ENCODE data around the gene SPDYE1. TPM values are rescaled to one million over a fixed set of nuclear protein-coding genes. Genes with fewer than 3 reads are reported as not detected.
"Not testable (repeated sequence)": the region's sequence is repeated elsewhere in the genome, so short reads cannot be mapped to it uniquely, and the experiment has no call there.

Gene SPDYE1
- total and polyA plus RNA-seq, 4 experiments from 2014 or later: 0.17 to 0.49 TPM; not detected in 2

DNA sequence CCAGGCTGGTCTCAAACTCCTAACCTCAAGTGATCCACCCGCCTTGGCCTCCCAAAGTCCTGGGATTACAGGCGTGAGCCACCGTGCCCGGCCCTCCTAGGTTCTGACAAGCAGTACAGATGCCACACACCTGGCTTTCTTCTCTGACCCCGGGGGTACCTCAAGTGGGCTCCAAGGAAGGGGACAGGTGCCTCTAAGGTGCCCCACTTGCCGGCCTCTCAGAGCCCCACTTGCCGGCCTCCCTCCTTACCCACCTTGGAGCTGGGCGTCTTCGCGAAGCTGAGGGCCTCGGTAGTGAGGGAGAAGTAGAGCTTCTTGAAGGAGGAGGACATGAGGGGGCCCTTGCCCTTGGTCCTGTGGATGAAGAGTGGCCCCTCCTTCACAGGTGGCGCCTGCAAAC is 40.9 kb downstream of the SPDYE1 start:
- CTCF ChIA-PET (ENCODE audit: partially characterized antibody); H3K4me3 Mint-ChIP-seq; H3K27ac ChIP-seq (ENCODE audit: low read depth, low read length); H3K4me3 ChIP-seq (ENCODE audit: low read length in 2 of 2); DNase-seq; H3K27me3 Mint-ChIP-seq; H3K36me3 ChIP-seq (ENCODE audit: insufficient read depth, low read length); H3K4me1 ChIP-seq (ENCODE audit: insufficient read depth, low read length); intact Hi-C loops (cut with micrococcal nuclease); H3K36me3 Mint-ChIP-seq; H3K9me3 ChIP-seq (ENCODE audit: control insufficient read depth in 1 of 2, low read length in 2 of 2); H3K27me3 ChIP-seq (ENCODE audit: insufficient read depth, low read length); H3K9me3 Mint-ChIP-seq: not testable (repeated sequence)
- Mint-ChIP-seq H3K27ac (peak overlapping the region in 1 of 7 donors; percentile 42), H3K4me1 (peaks cover 5 to 18% (median 9%) of the 10 kb centered on the region in 4 donors)
- POLR2A ChIA-PET (ENCODE audit: partially characterized antibody): interaction anchor here (0.9 kb wide), 1 partner anchor 28 kb away, joined by 3 read pairs; no protein-coding TSS in a partner anchor

DNA sequence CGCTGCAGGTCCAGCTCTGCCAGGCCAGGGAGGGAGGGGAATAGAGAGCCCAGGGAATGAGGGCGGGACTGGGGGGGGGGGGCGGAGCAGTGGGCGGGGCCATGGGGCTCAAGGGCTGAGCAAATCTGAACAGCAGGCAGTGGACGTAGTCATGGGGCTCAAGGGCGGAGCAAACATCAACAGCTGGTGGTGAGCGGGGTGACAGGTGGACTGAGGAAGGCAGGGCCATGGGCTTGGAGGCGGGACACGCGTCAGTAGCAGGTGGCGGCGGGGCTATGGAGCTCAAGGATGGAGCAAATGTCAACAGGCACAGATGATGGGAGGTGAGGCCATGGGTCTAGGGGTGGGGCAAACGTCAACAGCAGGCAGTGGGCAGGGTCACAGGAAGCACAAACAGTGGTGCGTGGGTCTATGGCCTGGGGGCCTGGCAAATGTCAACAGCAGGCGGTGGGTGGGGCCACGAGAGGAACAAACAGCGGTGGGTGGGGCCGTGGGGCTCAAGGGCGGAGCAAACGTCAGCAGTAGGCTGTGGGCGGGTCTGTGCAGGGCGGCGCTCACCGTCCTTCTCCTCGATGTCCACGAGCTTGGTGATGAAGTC is 41.4 kb downstream of the SPDYE1 start:
- not testable (repeated sequence) for H3K9me3 Mint-ChIP-seq

DNA sequence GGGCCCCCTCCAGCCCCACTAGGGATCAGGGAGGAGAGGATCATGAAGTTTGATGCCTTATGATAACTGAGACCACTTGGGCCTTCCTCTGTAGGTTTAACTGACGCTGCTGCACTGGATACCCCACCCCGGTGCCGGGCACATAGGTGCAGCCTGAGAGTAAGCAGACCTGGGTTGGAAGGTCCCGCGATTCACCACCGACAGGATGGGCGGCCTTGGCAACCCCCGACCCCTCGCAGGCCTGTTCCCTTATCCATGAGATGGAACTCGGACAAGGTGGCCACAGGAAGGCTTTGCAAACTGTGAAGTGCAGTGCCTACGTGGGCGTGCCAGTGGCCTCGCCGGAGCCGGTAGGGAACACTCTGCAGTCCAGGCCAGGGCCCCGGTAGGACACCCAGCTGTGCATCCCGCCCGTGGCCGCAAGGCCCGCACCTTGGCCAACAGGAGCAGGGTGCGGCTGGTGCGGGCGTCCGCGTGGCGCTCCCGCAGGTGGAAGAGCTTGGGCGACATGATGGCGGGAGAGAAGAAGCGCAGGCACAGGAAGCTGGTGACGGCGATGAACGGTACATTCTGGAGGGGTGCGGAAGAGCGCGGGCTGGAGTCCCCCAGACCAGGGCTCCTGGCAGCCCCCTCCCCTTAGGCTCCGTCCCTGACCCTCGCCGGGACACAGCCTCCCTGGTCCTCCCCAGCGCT is 42.2 kb downstream of the SPDYE1 start:
- H3K4me3 ChIP-seq (ENCODE audit: low read length in 2 of 2); H3K9me3 Mint-ChIP-seq; intact Hi-C loops (cut with micrococcal nuclease); H3K36me3 Mint-ChIP-seq; CTCF ChIA-PET (ENCODE audit: partially characterized antibody); H3K27me3 ChIP-seq (ENCODE audit: insufficient read depth, low read length); H3K36me3 ChIP-seq (ENCODE audit: insufficient read depth, low read length); H3K27me3 Mint-ChIP-seq; POLR2A ChIA-PET (ENCODE audit: partially characterized antibody); H3K9me3 ChIP-seq (ENCODE audit: control insufficient read depth in 1 of 2, low read length in 2 of 2): not testable (repeated sequence)
- DNase-seq: peak in 1 of 5 donors; percentile 13
- Mint-ChIP-seq H3K27ac (peak overlapping the region in 5 of 7 donors; percentile 47 to 87 (median 77)), H3K4me3 (peak overlapping the region; percentile 45 to 87 (median 67)), H3K4me1 (peaks cover 9 to 30% (median 16%) of the 10 kb centered on the region in 4 donors)
- Histone ChIP-seq H3K4me1 (ENCODE audit: insufficient read depth, low read length) (peaks cover 15% of the 10 kb centered on the region), H3K27ac (ENCODE audit: low read depth, low read length) (peak overlapping the region; percentile 21)

More for the DNA sequence above, 41.4 kb downstream of the SPDYE1 start:
- POLR2A ChIA-PET (ENCODE audit: partially characterized antibody): interaction anchor here (0.9 kb wide), 1 partner anchor 27 kb away, joined by 3 read pairs; no protein-coding TSS in a partner anchor
- H3K9me3 ChIP-seq (ENCODE audit: control insufficient read depth in 1 of 2, low read length in 2 of 2); H3K36me3 Mint-ChIP-seq; H3K27me3 Mint-ChIP-seq; H3K36me3 ChIP-seq (ENCODE audit: insufficient read depth, low read length); H3K27me3 ChIP-seq (ENCODE audit: insufficient read depth, low read length); H3K27ac ChIP-seq (ENCODE audit: low read depth, low read length); CTCF ChIA-PET (ENCODE audit: partially characterized antibody); H3K4me3 ChIP-seq (ENCODE audit: low read length in 2 of 2); intact Hi-C loops (cut with micrococcal nuclease): not testable (repeated sequence)
- peak overlapping the region; percentile 91 to 98 (median 96) for H3K27ac Mint-ChIP-seq
- peaks cover 14% of the 10 kb centered on the region for H3K4me1 ChIP-seq (ENCODE audit: insufficient read depth, low read length)
- peak overlapping the region; percentile 66 to 86 (median 79) for H3K4me3 Mint-ChIP-seq
- peak; percentile 80 to 94 (median 86) for DNase-seq
- H3K4me1 Mint-ChIP-seq: peaks cover 8 to 23% (median 14%) of the 10 kb centered on the region in 4 donors

DNA sequence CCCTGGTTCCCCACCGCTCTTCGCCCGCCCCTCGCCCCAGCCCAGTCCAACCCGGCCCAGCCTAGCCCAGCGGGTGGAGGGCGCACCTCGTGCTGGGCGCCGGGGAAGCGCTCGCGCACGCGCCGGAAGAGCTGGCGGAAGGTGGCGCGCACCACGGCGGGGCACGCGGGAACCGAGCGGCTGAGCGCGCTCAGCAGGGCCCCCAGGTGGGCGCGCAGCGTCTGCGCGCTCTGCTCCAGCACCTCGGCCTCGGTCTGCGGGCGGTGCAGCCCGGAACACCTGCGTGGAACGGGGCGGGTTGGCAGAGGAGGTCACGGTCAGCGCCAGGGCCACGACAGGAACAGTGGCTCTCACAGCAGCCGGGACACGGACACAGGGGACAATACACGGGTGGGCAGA is 42.8 kb downstream of the SPDYE1 start:
- intact Hi-C loops (cut with micrococcal nuclease); POLR2A ChIA-PET (ENCODE audit: partially characterized antibody); H3K27me3 ChIP-seq (ENCODE audit: insufficient read depth, low read length); CTCF ChIA-PET (ENCODE audit: partially characterized antibody); H3K9me3 Mint-ChIP-seq; H3K27me3 Mint-ChIP-seq; H3K9me3 ChIP-seq (ENCODE audit: control insufficient read depth in 1 of 2, low read length in 2 of 2); H3K36me3 ChIP-seq (ENCODE audit: insufficient read depth, low read length): not testable (repeated sequence)
- H3K4me3 ChIP-seq (ENCODE audit: low read length in 2 of 2): peak overlapping the region in 1 of 2 donors; percentile 28
- H3K27ac ChIP-seq (ENCODE audit: low read depth, low read length): peak overlapping the region; percentile 54
- H3K36me3 Mint-ChIP-seq: peaks cover 0 to 11% of the 10 kb centered on the region in 2 donors
- DNase-seq: peak; percentile 70 to 79 (median 78)
- H3K4me1 Mint-ChIP-seq: peaks cover 11 to 35% (median 20%) of the 10 kb centered on the region in 4 donors
- peak overlapping the region; percentile 71 to 88 (median 76) for H3K4me3 Mint-ChIP-seq
- H3K4me1 ChIP-seq (ENCODE audit: insufficient read depth, low read length): peaks cover 20% of the 10 kb centered on the region
- H3K27ac Mint-ChIP-seq: peak overlapping the region; percentile 44 to 87 (median 77)

DNA sequence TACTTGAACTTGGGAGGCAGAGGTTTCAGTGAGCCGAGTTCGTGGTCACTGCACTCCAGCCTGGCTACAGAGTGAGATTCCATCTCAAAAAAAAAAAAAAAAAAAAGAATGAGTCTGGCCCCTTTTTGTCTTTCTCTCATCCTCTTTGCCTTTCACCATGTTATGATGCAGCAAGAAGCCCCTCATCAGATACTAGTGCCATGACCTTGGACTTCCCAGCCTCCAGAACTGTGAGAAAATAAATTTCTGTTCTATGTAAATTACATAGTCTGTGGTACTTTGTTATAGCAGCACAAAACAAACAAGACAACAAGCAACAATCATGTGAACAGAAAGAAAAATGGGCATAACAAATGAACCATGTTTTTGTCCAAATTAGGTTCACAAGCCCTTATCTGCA is 44.5 kb downstream of the SPDYE1 start:
- intact Hi-C loops (cut with micrococcal nuclease): no loop called here
- no peak overlapping the region for H3K27ac ChIP-seq (ENCODE audit: low read depth, low read length)
- POLR2A ChIA-PET (ENCODE audit: partially characterized antibody): no interaction called here
- Mint-ChIP-seq H3K4me3 (peak overlapping the region in 6 of 8 donors; percentile 46 to 75 (median 68)), H3K36me3 (peaks cover 9 to 25% of the 10 kb centered on the region in 2 donors), H3K27ac (peak overlapping the region in 4 of 7 donors; percentile 28 to 79 (median 68)), H3K27me3 (no peaks in the 10 kb centered on the region), H3K4me1 (peaks cover 29 to 52% (median 38%) of the 10 kb centered on the region in 4 donors), H3K9me3 (no peaks in the 10 kb centered on the region)
- H3K9me3 ChIP-seq (ENCODE audit: control insufficient read depth in 1 of 2, low read length in 2 of 2): no peaks in the 10 kb centered on the region
- no peak overlapping the region for H3K4me3 ChIP-seq (ENCODE audit: low read length in 2 of 2)
- no peaks in the 10 kb centered on the region for H3K27me3 ChIP-seq (ENCODE audit: insufficient read depth, low read length)
- H3K36me3 ChIP-seq (ENCODE audit: insufficient read depth, low read length): no peaks in the 10 kb centered on the region
- CTCF ChIA-PET (ENCODE audit: partially characterized antibody): no interaction called here
- peaks cover 37% of the 10 kb centered on the region for H3K4me1 ChIP-seq (ENCODE audit: insufficient read depth, low read length)
- no peak for DNase-seq

DNA sequence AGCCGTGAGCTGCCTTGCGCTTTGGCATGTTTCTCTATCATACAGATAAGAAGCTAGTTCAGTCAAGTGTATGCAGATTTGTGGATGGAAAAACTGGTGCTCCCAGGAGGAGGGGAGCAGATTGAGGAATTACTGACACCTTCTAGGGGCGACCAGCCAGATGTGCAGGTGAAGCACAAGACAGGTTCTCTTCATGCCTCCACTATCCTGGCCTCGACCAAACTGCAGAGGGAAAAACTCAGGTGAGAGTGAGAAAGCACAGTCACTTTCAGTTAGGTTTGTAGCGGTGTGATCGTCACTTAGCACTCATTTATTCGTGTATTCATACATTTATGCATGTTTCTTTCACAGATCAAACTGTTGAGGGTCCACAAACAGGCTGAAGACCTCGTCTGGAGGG is 46.2 kb downstream of the SPDYE1 start:
- H3K4me3 ChIP-seq (ENCODE audit: low read length in 2 of 2): peak overlapping the region; percentile 70 to 89
- H3K27ac ChIP-seq (ENCODE audit: low read depth, low read length): peak overlapping the region; percentile 96
- Mint-ChIP-seq H3K4me1 (peaks cover 35 to 66% (median 49%) of the 10 kb centered on the region in 4 donors), H3K9me3 (no peaks in the 10 kb centered on the region), H3K27ac (peak overlapping the region; percentile 94 to 98 (median 96)), H3K4me3 (peak overlapping the region; percentile 89 to 96 (median 93)), H3K36me3 (peaks cover 12 to 33% of the 10 kb centered on the region in 2 donors), H3K27me3 (no peaks in the 10 kb centered on the region)
- no peaks in the 10 kb centered on the region for H3K36me3 ChIP-seq (ENCODE audit: insufficient read depth, low read length)
- intact Hi-C loops (cut with micrococcal nuclease): loop anchor here (1.0 kb wide), 2 partner anchors 25 to 38 kb away; partner anchors contain the start of gene POLM
- no peak for DNase-seq
- H3K9me3 ChIP-seq (ENCODE audit: control insufficient read depth in 1 of 2, low read length in 2 of 2): no peaks in the 10 kb centered on the region
- H3K4me1 ChIP-seq (ENCODE audit: insufficient read depth, low read length): peaks cover 51% of the 10 kb centered on the region
- H3K27me3 ChIP-seq (ENCODE audit: insufficient read depth, low read length): no peaks in the 10 kb centered on the region
- POLR2A ChIA-PET (ENCODE audit: partially characterized antibody): interaction anchor here (0.9 to 11.9 kb wide), 13 partner anchors 9 to 842 kb away, joined by 3 to 119 read pairs (median 5); partner anchors contain the start of genes DDX56, NUDCD3, PGAM2 and POLD2
- CTCF ChIA-PET (ENCODE audit: partially characterized antibody): interaction anchor here (0.7 to 2.9 kb wide), 4 partner anchors 20 to 522 kb away, joined by 3 to 15 read pairs (median 4); no protein-coding TSS in a partner anchor
